WTC11 (cell line): Measurements from ENCODE around the gene ATG101.

Experiments
- ATF2 ChIP-seq: sonication (generic); formaldehyde crosslinking; IDR thresholded peaks from 2 replicates; pipeline ENCODE4 v1.8.1; 2022; ENCODE audit warnings: low read depth, missing genetic modification reagents, borderline replicate concordance
- FOXJ3 ChIP-seq: sonication (generic); formaldehyde crosslinking; IDR thresholded peaks from 2 replicates; pipeline ENCODE4 v1.9.0; 2021; ENCODE audit warnings: missing genetic modification reagents, mild to moderate bottlenecking, borderline replicate concordance

GRCh38 chr12:52096332-52097044 is 26.7 kb downstream of the ATG101 start:
- TF ChIP-seq FOXJ3 (CRISPR knock-in tag) = no peak
- TF ChIP-seq ATF2 (CRISPR knock-in tag) = no peak
